ENCODE measurements around the gene IRAK2. TPM values are rescaled to one million over a fixed set of nuclear protein-coding genes. Genes with fewer than 3 reads are reported as not detected.

Gene IRAK2
- total RNA-seq, 1 donor: 4.8 TPM

- DNase-seq (ENCODE audit: low read depth in 2 of 3, low spot score in 2 of 3): no peak
Observed at GRCh38 chr3:10277115-10277625, 112.5 kb downstream of the IRAK2 start.

GRCh38 chr3:10278501-10278900 lies 113.8 kb downstream of the IRAK2 start:
- DNase-seq (ENCODE audit: low read depth in 2 of 3, low spot score in 2 of 3): no peak

- no peak for DNase-seq (ENCODE audit: low read depth in 2 of 3, low spot score in 2 of 3)
Observed at GRCh38 chr3:10279384-10280176, 114.9 kb downstream of the IRAK2 start.

- no peak for DNase-seq (ENCODE audit: low read depth in 2 of 3, low spot score in 2 of 3)
Observed at GRCh38 chr3:10280177-10280529, 115.4 kb downstream of the IRAK2 start.

- DNase-seq (ENCODE audit: low read depth in 2 of 3, low spot score in 2 of 3): no peak
Observed at GRCh38 chr3:10280571-10280970, 115.9 kb downstream of the IRAK2 start.

GRCh38 chr3:10281951-10282350 lies 117.2 kb downstream of the IRAK2 start:
- no peak for DNase-seq (ENCODE audit: low read depth in 2 of 3, low spot score in 2 of 3)

- no peak for DNase-seq (ENCODE audit: low read depth in 2 of 3, low spot score in 2 of 3)
Observed at GRCh38 chr3:10283638-10284037, 118.9 kb downstream of the IRAK2 start.

- peak in 2 of 3 donors; percentile 77 to 80 for DNase-seq (ENCODE audit: low read depth in 2 of 3, low spot score in 2 of 3)
Observed at GRCh38 chr3:10284496-10284895, 119.8 kb downstream of the IRAK2 start.

GRCh38 chr3:10285272-10286132 lies 120.8 kb downstream of the IRAK2 start:
- DNase-seq (ENCODE audit: low read depth in 2 of 3, low spot score in 2 of 3): no peak

- DNase-seq (ENCODE audit: low read depth in 2 of 3, low spot score in 2 of 3): no peak
Observed at GRCh38 chr3:10286133-10286524, 121.4 kb downstream of the IRAK2 start.

GRCh38 chr3:10286596-10287295 lies 122.0 kb downstream of the IRAK2 start:
- DNase-seq (ENCODE audit: low read depth in 2 of 3, low spot score in 2 of 3): peak in 2 of 3 donors; percentile 62 to 72

GRCh38 chr3:10287936-10288574 lies 123.3 kb downstream of the IRAK2 start:
- no peak for DNase-seq (ENCODE audit: low read depth in 2 of 3, low spot score in 2 of 3)

GRCh38 chr3:10288575-10288960 lies 123.8 kb downstream of the IRAK2 start:
- no peak for DNase-seq (ENCODE audit: low read depth in 2 of 3, low spot score in 2 of 3)

- DNase-seq (ENCODE audit: low read depth in 2 of 3, low spot score in 2 of 3): no peak
Observed at GRCh38 chr3:10289077-10289476, 124.4 kb downstream of the IRAK2 start.

GRCh38 chr3:10289787-10290355 lies 125.2 kb downstream of the IRAK2 start:
- DNase-seq (ENCODE audit: low read depth in 2 of 3, low spot score in 2 of 3): no peak

- no peak for DNase-seq (ENCODE audit: low read depth in 2 of 3, low spot score in 2 of 3)
Observed at GRCh38 chr3:10290481-10291176, 125.9 kb downstream of the IRAK2 start.

GRCh38 chr3:10291641-10292040 lies 126.9 kb downstream of the IRAK2 start:
- no peak for DNase-seq (ENCODE audit: low read depth in 2 of 3, low spot score in 2 of 3)

- peak in 2 of 3 donors; percentile 84 to 89 for DNase-seq (ENCODE audit: low read depth in 2 of 3, low spot score in 2 of 3)
Observed at GRCh38 chr3:10292505-10293419, 128.0 kb downstream of the IRAK2 start, which contains the start of gene GHRL. Gene GHRL (minus strand): TSS chr3:10292947. CDS start chr3:10290180, 2,767 bp downstream.

Data from hematopoietic multipotent progenitor cell (in vitro differentiated cells).